Urinary bladder (tissue), 4 donors: ENCODE measurements around the gene ARMC12. TPM values are rescaled to one million over a fixed set of nuclear protein-coding genes. Genes with fewer than 3 reads are reported as not detected.
"Not testable (repeated sequence)": the region's sequence is repeated elsewhere in the genome, so short reads cannot be mapped to it uniquely, and the experiment has no call there.

Experiments
- DNase-seq: peaks from one replicate; pipeline ENCODE4 v3.0.0-alpha.2; 2015; ENCODE audit errors: extremely low spot score
- H3K27ac ChIP-seq: one replicate; pipeline ENCODE4 v1.5.1; 2013; ENCODE audit warnings: low read depth, mild to moderate bottlenecking, moderate library complexity
- H3K36me3 ChIP-seq: one replicate; pipeline ENCODE4 v1.6.1; 2013; ENCODE audit warnings: mild to moderate bottlenecking, moderate library complexity; ENCODE audit not compliant: insufficient read depth
- H3K4me1 ChIP-seq: one replicate; pipeline ENCODE4 v1.6.1; 2013; ENCODE audit warnings: mild to moderate bottlenecking, moderate library complexity; ENCODE audit not compliant: insufficient read depth
- H3K4me3 ChIP-seq: one replicate; pipeline ENCODE4 v1.5.1; 2013; ENCODE audit warnings: low read depth, low read length
- WGBS: extraction: QIAGEN DNeasy Blood & Tissue Kit; methylation state at CpG from one replicate; pipeline ENCODE4 v1.1.7; 2013; 5-methylcytosine and 5-hydroxymethylcytosine counted together
- polyA plus RNA-seq: library from polyadenylated mRNA; stranded (reverse); fragments of 200-250 nt; gene quantifications from one replicate; pipeline ENCODE4 v1.2.3, GENCODE V29; 2013
- total RNA-seq: library from RNA; depleted of rRNA; stranded (reverse); fragments of >200 nt; gene quantifications from one replicate; pipeline ENCODE4 v1.2.3, GENCODE V29; 2014
- donor health status: healthy with polysubstance abuse.
- donor health status: healthy.

Gene ARMC12
- total RNA-seq (not detected), polyA plus RNA-seq (0.56 TPM)

GRCh38 chr6:35736982-35737412, at the start of gene ARMC12:
Gene ARMC12 (plus strand): TSS chr6:35737032. CDS start chr6:35737109, 77 bp downstream.
- Histone ChIP-seq H3K27ac (no peak within 1 kb of the TSS), H3K4me1 (no peaks in the 10 kb centered on the region), H3K36me3 (no peaks in the 10 kb centered on the region), H3K4me3 (no peak within 1 kb of the TSS)
- 98% methylated on average over 10 of the region's 10 CpGs for WGBS
- no peak for DNase-seq

- WGBS = under 1% methylated on average over 100 of the region's 100 CpGs
- no peak for DNase-seq
- H3K36me3 ChIP-seq = no peaks in the 10 kb centered on the region
- peak overlapping the region; percentile 96 for H3K27ac ChIP-seq
- peak overlapping the region; percentile 86 for H3K4me3 ChIP-seq
- no peaks in the 10 kb centered on the region for H3K4me1 ChIP-seq
Observed at GRCh38 chr6:35687658-35688604, 48.9 kb upstream of the ARMC12 start.

- H3K4me3 ChIP-seq = peak within 1 kb of the TSS; percentile 86
- 3% methylated on average over 80 of the region's 80 CpGs for WGBS
- no peaks in the 10 kb centered on the region for H3K4me1 ChIP-seq
- peak within 1 kb of the TSS; percentile 96 for H3K27ac ChIP-seq
- no peak for DNase-seq
- no peaks in the 10 kb centered on the region for H3K36me3 ChIP-seq
Observed at GRCh38 chr6:35688605-35689322, 48.1 kb upstream of the ARMC12 start, which contains the start of gene FKBP5. Gene FKBP5 (minus strand): TSS chr6:35688915. CDS start chr6:35642824, 46,091 bp downstream.

- H3K4me3 ChIP-seq, DNase-seq, H3K27ac ChIP-seq, H3K4me1 ChIP-seq, H3K36me3 ChIP-seq: not testable (repeated sequence)
- WGBS = 97% methylated on average over 16 of the region's 16 CpGs
Observed at GRCh38 chr6:35690006-35690405, 46.8 kb upstream of the ARMC12 start.

GRCh38 chr6:35690484-35690883, 46.3 kb upstream of the ARMC12 start:
- no peaks in the 10 kb centered on the region for H3K36me3 ChIP-seq
- H3K4me3 ChIP-seq = no peak overlapping the region
- H3K27ac ChIP-seq = no peak overlapping the region
- H3K4me1 ChIP-seq = no peaks in the 10 kb centered on the region
- DNase-seq = no peak
- WGBS = 94% methylated on average over 9 of the region's 9 CpGs

- Histone ChIP-seq H3K4me3 (no peak overlapping the region), H3K36me3 (no peaks in the 10 kb centered on the region), H3K27ac (no peak overlapping the region), H3K4me1 (no peaks in the 10 kb centered on the region)
- no peak for DNase-seq
- WGBS = 60% methylated on average over 10 of the region's 10 CpGs
Observed at GRCh38 chr6:35691027-35691824, 45.6 kb upstream of the ARMC12 start.

- 83% methylated on average over 2 of the region's 2 CpGs for WGBS
- DNase-seq = no peak
- no peaks in the 10 kb centered on the region for H3K4me1 ChIP-seq
- H3K27ac ChIP-seq = no peak overlapping the region
- H3K4me3 ChIP-seq = no peak overlapping the region
- H3K36me3 ChIP-seq = no peaks in the 10 kb centered on the region
Observed at GRCh38 chr6:35694462-35694861, 42.4 kb upstream of the ARMC12 start.

- H3K36me3 ChIP-seq, H3K4me1 ChIP-seq, H3K4me3 ChIP-seq, DNase-seq, H3K27ac ChIP-seq: not testable (repeated sequence)
- 86% methylated on average over 7 of the region's 7 CpGs for WGBS
Observed at GRCh38 chr6:35698430-35698829, 38.4 kb upstream of the ARMC12 start.

GRCh38 chr6:35698858-35699257, 38.0 kb upstream of the ARMC12 start:
- H3K4me1 ChIP-seq = no peaks in the 10 kb centered on the region
- DNase-seq = no peak
- no peak overlapping the region for H3K27ac ChIP-seq
- 88% methylated on average over 3 of the region's 3 CpGs for WGBS
- no peaks in the 10 kb centered on the region for H3K36me3 ChIP-seq
- no peak overlapping the region for H3K4me3 ChIP-seq

- no peaks in the 10 kb centered on the region for H3K4me1 ChIP-seq
- H3K27ac ChIP-seq = no peak overlapping the region
- no peak overlapping the region for H3K4me3 ChIP-seq
- no peak for DNase-seq
- H3K36me3 ChIP-seq = no peaks in the 10 kb centered on the region
Observed at GRCh38 chr6:35703554-35703953, 33.3 kb upstream of the ARMC12 start.

GRCh38 chr6:35706468-35706867, 30.4 kb upstream of the ARMC12 start:
- no peaks in the 10 kb centered on the region for H3K4me1 ChIP-seq
- H3K4me3 ChIP-seq = no peak overlapping the region
- no peak for DNase-seq
- no peak overlapping the region for H3K27ac ChIP-seq
- no peaks in the 10 kb centered on the region for H3K36me3 ChIP-seq
- WGBS = 61% methylated on average over 3 of the region's 3 CpGs

- Histone ChIP-seq H3K4me1 (no peaks in the 10 kb centered on the region), H3K4me3 (no peak overlapping the region), H3K27ac (no peak overlapping the region), H3K36me3 (no peaks in the 10 kb centered on the region)
- 65% methylated on average over 4 of the region's 4 CpGs for WGBS
- no peak for DNase-seq
Observed at GRCh38 chr6:35707714-35708407, 29.0 kb upstream of the ARMC12 start.

GRCh38 chr6:35708585-35708984, 28.2 kb upstream of the ARMC12 start:
- no peaks in the 10 kb centered on the region for H3K4me1 ChIP-seq
- no peak overlapping the region for H3K27ac ChIP-seq
- DNase-seq = no peak
- no peak overlapping the region for H3K4me3 ChIP-seq
- no peaks in the 10 kb centered on the region for H3K36me3 ChIP-seq
